HCT116 (cell line): ENCODE data around the gene ATP6V0C. TPM values are rescaled to one million over a fixed set of nuclear protein-coding genes. Genes with fewer than 3 reads are reported as not detected.

ENCODE experiments used
- ATAC-seq: fragments of 200-7000 bp; cut with Tn5 transposase; 2 replicates; pipeline ENCODE4 v1.9.1; 2020; ENCODE audit warnings: mild to moderate bottlenecking, moderate library complexity
- BruUV-seq: library from RNA; stranded (reverse); fragments of 400-500 nt; replicated peaks from 2 replicates; lab custom pipeline; 2021; lab: Mats Ljungman, UMichigan
- CTCF ChIA-PET: fragments of 300-600 bp; sonication (Branson Sonifier 250); formaldehyde crosslinking; loops from one replicate; lab custom pipeline; 2021; ENCODE audit warnings: antibody characterized with exemption; lab: Charles Lee
- POLR2A ChIA-PET: fragments of 300-600, 350-600 bp; sonication (Branson Sonifier 250); formaldehyde crosslinking; loops from one replicate; lab custom pipeline; 2021; ENCODE audit warnings: antibody characterized with exemption; lab: Charles Lee
- RAD21 ChIA-PET, 2 experiments: fragments of 300-600 bp; sonication (Branson Sonifier 250); formaldehyde crosslinking; loops; one replicate each; lab custom pipeline; 2023; ENCODE audit warnings: low total read pairs in 2 of 2; ENCODE audit not compliant: uncharacterized antibody in 2 of 2, unreplicated experiment in 2 of 2, low non-redundant PET in 1 of 2; lab: Charles Lee
- DNase-seq: peaks from one replicate; pipeline ENCODE4 v3.0.0-alpha.2; 2010; ENCODE audit warnings: low read depth, low spot score
- H2AFZ ChIP-seq: fragments of 200-600 bp; shearing (Covaris generic), sonication (generic); 2 replicates; pipeline ENCODE4 v1.6.1; 2017; ENCODE audit warnings: low read depth, mixed run types, mixed read lengths, antibody characterized with exemption, low read length; ENCODE audit not compliant: poor library complexity, severe bottlenecking
- H3K27ac ChIP-seq: 2 replicates; pipeline ENCODE4 v1.5.1; 2012; ENCODE audit warnings: low read depth, low read length
- H3K27me3 ChIP-seq: fragments of 200-600 bp; sonication (generic); 2 replicates; pipeline ENCODE4 v1.6.1; 2016; ENCODE audit warnings: mixed run types, low read length, mixed read lengths; ENCODE audit not compliant: insufficient read depth
- H3K36me3 ChIP-seq, 2 experiments: fragments of 200-500 bp in 1 of 2; fragments of 200-600 bp in 1 of 2; sonication (Bioruptor generic) in 1 of 2; sonication (generic) in 1 of 2; 2 replicates each; pipeline versions ENCODE4 v1.5.1 to v1.6.1; 2014 to 2016; ENCODE audit warnings: low read length in 2 of 2, inconsistent platforms in 1 of 2, mixed read lengths in 1 of 2, mixed run types in 1 of 2; ENCODE audit not compliant: insufficient read depth in 2 of 2, control insufficient read depth in 1 of 2
- H3K4me1 ChIP-seq, 2 experiments: fragments of 200-600 bp in 1 of 2; sonication (generic) in 1 of 2; 2 replicates each; pipeline versions ENCODE4 v1.5.1 to v1.6.1; 2012 to 2017; ENCODE audit warnings: low read length in 2 of 2, inconsistent platforms in 1 of 2, mild to moderate bottlenecking in 1 of 2, mixed read lengths in 1 of 2, mixed run types in 1 of 2, moderate library complexity in 1 of 2; ENCODE audit not compliant: insufficient read depth in 2 of 2, control insufficient read depth in 1 of 2
- H3K4me2 ChIP-seq: fragments of 200-600 bp; sonication (generic); 2 replicates; pipeline ENCODE4 v1.6.1; 2017; ENCODE audit warnings: mixed run types, low read length, mixed read lengths
- H3K4me3 ChIP-seq, 2 experiments: fragments of 200-600 bp in 1 of 2; sonication (generic) in 1 of 2; replicated peaks in 1 of 2; 2 replicates each; pipeline ENCODE4 v1.5.1; 2011 to 2016; ENCODE audit warnings: low read length in 2 of 2, control low read depth in 1 of 2, low read depth in 1 of 2, mild to moderate bottlenecking in 1 of 2, mixed read lengths in 1 of 2, mixed run types in 1 of 2
- H3K79me2 ChIP-seq: fragments of 200-600 bp; sonication (generic); 2 replicates; pipeline ENCODE4 v1.6.1; 2017; ENCODE audit warnings: mild to moderate bottlenecking, mixed run types, low read length, moderate library complexity, mixed read lengths; ENCODE audit not compliant: insufficient read depth
- H3K9ac ChIP-seq: fragments of 200-600 bp; sonication (generic); 2 replicates; pipeline ENCODE4 v1.6.1; 2016; ENCODE audit warnings: low read length, mixed read lengths
- H3K9me2 ChIP-seq: fragments of 200-600 bp; sonication (generic), shearing (Covaris generic); 2 replicates; pipeline ENCODE4 v1.6.1; 2017; ENCODE audit warnings: mixed run types, mild to moderate bottlenecking, moderate library complexity; ENCODE audit not compliant: insufficient read depth
- H3K9me3 ChIP-seq, 2 experiments: fragments of 200-500 bp in 1 of 2; fragments of 200-600 bp in 1 of 2; sonication (Bioruptor generic) in 1 of 2; sonication (generic) in 1 of 2; 2 replicates each; pipeline ENCODE4 v1.6.1; 2014 to 2017; ENCODE audit warnings: low read length in 2 of 2, mixed read lengths in 2 of 2, inconsistent platforms in 1 of 2, low read depth in 1 of 2, mild to moderate bottlenecking in 1 of 2, mixed run types in 1 of 2, moderate library complexity in 1 of 2; ENCODE audit not compliant: control insufficient read depth in 1 of 2, insufficient read depth in 1 of 2
- H4K20me1 ChIP-seq: fragments of 200-600 bp; sonication (generic), shearing (Covaris generic); 2 replicates; pipeline ENCODE4 v1.6.1; 2017; ENCODE audit warnings: mixed run types, mild to moderate bottlenecking, moderate library complexity; ENCODE audit not compliant: insufficient read depth
- POLR2A ChIP-seq: IDR thresholded peaks from 2 replicates; pipeline ENCODE4 v1.7.0; 2011; ENCODE audit warnings: borderline replicate concordance; ENCODE audit not compliant: insufficient read depth, insufficient read length; ENCODE audit errors: extremely low read depth
- POLR2AphosphoS5 ChIP-seq: IDR thresholded peaks from 2 replicates; pipeline ENCODE4 v1.6.1; 2011; ENCODE audit warnings: mild to moderate bottlenecking, low read depth, low read length, moderate library complexity
- SIN3A ChIP-seq: IDR thresholded peaks from 2 replicates; pipeline ENCODE4 v1.6.1; 2012; ENCODE audit warnings: low read depth
- ZFX ChIP-seq: fragments of 450-650 bp; IDR thresholded peaks from 2 replicates; pipeline ENCODE4 v1.6.1; 2017
- intact Hi-C: fragments of 100-400 bp; cut with micrococcal nuclease; formaldehyde crosslinking; loops from 2 replicates; pipeline ENCODE4 v1.10.0; 2022
- total RNA-seq: library from RNA; stranded (reverse); gene quantifications from one replicate; pipeline ENCODE4 v1.2.1, GENCODE V29; 2021; ENCODE audit not compliant: unreplicated experiment
- TF ChIP-seq, protein P1 (sequence below), 3 experiments: fragments of 200-600 bp in 1 of 3; sonication (generic) in 1 of 3; IDR thresholded peaks in 2 of 3; conservative IDR thresholded peaks in 1 of 3; 2 replicates each; pipeline ENCODE4 v1.5.1; 2012 to 2017; ENCODE audit warnings: low read depth in 2 of 3, low read length in 2 of 3, antibody characterized with exemption in 1 of 3, borderline replicate concordance in 1 of 3, control low read depth in 1 of 3, mild to moderate bottlenecking in 1 of 3, mixed read lengths in 1 of 3, mixed run types in 1 of 3, moderate library complexity in 1 of 3; ENCODE audit not compliant: insufficient read depth in 1 of 3

ATP6V0C gene
- total RNA-seq, 1 experiment from 2014 or later, result 187 TPM

DNA sequence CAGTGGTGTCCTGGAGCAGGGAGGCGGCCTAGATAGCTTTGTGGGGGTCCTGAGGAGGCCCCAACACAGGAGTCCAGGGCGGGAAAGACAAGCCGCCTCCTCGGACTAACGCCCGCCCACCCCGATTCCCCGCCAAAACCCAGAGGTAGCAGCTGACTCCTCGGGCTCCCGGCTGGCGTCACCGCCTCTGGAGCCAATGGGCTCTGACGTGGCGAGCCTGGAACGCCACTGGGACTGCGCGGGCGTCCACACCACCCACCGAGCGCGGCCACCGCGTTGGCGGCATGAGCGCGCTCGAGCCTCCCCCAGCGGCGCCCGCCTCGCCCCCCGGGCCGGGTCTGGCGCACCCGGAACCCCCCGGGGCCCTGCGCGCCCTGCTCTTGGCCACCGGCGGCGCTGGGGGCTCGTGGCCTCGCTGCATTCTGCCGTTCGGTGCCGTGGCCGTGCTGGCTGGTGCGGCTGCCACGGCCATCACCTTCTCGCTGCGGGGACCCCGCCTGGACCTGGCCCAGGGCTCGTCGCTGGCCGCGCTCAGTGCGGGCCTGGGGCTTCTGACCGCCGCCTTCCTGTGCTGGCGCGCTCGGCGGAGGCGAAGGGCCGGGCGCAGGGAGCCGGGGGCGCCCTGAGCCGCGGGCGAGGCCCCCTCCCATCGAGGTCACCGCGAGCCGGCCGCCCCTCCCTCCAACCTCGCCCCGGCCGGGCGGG lies 46.1 kb upstream of the ATP6V0C start:
- no peak overlapping the region for H2AFZ ChIP-seq
- CTCF ChIA-PET, result no interaction called here

More for the DNA sequence above, 46.1 kb upstream of the ATP6V0C start:
- H4K20me1 ChIP-seq, result no peaks in the 10 kb centered on the region
- H3K36me3 ChIP-seq, result no peaks in the 10 kb centered on the region
- peak overlapping the region; percentile 95 for H3K4me2 ChIP-seq
- no peaks in the 10 kb centered on the region for H3K27me3 ChIP-seq
- peak; percentile 41 for DNase-seq
- intact Hi-C loops, result no loop called here
- TF ChIP-seq SIN3A, result no peak
- peak; percentile 82 for TF ChIP-seq POLR2AphosphoS5
- TF ChIP-seq, protein P1, sequence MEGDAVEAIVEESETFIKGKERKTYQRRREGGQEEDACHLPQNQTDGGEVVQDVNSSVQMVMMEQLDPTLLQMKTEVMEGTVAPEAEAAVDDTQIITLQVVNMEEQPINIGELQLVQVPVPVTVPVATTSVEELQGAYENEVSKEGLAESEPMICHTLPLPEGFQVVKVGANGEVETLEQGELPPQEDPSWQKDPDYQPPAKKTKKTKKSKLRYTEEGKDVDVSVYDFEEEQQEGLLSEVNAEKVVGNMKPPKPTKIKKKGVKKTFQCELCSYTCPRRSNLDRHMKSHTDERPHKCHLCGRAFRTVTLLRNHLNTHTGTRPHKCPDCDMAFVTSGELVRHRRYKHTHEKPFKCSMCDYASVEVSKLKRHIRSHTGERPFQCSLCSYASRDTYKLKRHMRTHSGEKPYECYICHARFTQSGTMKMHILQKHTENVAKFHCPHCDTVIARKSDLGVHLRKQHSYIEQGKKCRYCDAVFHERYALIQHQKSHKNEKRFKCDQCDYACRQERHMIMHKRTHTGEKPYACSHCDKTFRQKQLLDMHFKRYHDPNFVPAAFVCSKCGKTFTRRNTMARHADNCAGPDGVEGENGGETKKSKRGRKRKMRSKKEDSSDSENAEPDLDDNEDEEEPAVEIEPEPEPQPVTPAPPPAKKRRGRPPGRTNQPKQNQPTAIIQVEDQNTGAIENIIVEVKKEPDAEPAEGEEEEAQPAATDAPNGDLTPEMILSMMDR (IDR thresholded peaks at IDR 0.05 in 2 of 3, conservative IDR thresholded peaks at IDR 0.05 in 1 of 3; ENCODE audit: borderline replicate concordance in 1 of 3, insufficient read depth in 1 of 3, low read depth in 2 of 3, low read length in 2 of 3), result peak in 2 of 3 experiments; percentile 2 to 11; a peak in 1 of 6 replicates
- peak; percentile 59; the same call in 1 of the 2 replicates for TF ChIP-seq ZFX
- peak; percentile 51 for TF ChIP-seq POLR2A
- H3K4me1 ChIP-seq, result peaks cover 25 to 46% of the 10 kb centered on the region in 2 experiments
- no peaks in the 10 kb centered on the region for H3K79me2 ChIP-seq
- peak overlapping the region; percentile 83 for H3K9ac ChIP-seq
- ChIA-PET RAD21 (interaction anchor here in 1 of 2 experiments (0.7 kb wide), 1 partner anchor 119 kb away, joined by 5 read pairs; no protein-coding TSS in a partner anchor), POLR2A (interaction anchor here (2.1 kb wide), 1 partner anchor 8 kb away, joined by 9 read pairs; the partner anchor contains the start of gene TEDC2)
- H3K27ac ChIP-seq, result peak overlapping the region; percentile 81
- peak; percentile 83 for ATAC-seq
- H3K4me3 ChIP-seq, result peak overlapping the region; percentile 39 to 61
- no TSS peak for BruUV-seq
- no peaks in the 10 kb centered on the region for H3K9me2 ChIP-seq
- H3K9me3 ChIP-seq, result no peaks in the 10 kb centered on the region
